Hematopoietic multipotent progenitor cell (in vitro differentiated cells): Measurements from ENCODE around the gene MFSD2B. TPM values are rescaled to one million over a fixed set of nuclear protein-coding genes. Genes with fewer than 3 reads are reported as not detected.
"Not testable (repeated sequence)": the region's sequence is repeated elsewhere in the genome, so short reads cannot be mapped to it uniquely, and the experiment has no call there.

Experiments
- DNase-seq, 3 donors: peaks; one replicate each; pipeline ENCODE4 v3.0.0-alpha.2; 2011 to 2015; ENCODE audit warnings: low read depth in 2 of 3, low spot score in 2 of 3
- total RNA-seq: library from RNA; depleted of rRNA; stranded (reverse); fragments of >200 nt; gene quantifications from one replicate; pipeline ENCODE4 v1.2.3, GENCODE V29; 2012

The MFSD2B gene
- total RNA-seq, 1 donor, result 4.8 TPM

DNA sequence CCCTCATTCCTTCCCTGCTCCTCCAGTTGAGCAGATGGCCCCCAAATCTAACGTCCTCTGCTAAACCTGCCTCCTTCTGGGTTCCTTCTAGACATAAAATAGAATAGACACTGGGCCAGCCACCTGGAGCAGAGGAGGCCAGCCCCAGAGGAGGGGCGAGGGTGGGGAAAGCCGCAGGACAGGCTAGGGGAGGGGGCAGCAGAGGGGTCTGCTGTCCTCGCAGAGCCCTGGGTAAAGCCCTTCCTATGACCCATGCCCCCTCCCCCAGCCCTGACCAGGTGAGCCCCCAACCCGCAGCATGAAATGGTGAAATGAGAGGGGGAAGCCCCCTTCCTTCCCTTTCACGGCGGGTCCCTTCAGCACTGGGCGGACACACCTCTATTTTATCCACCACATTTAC is 7.8 kb downstream of the MFSD2B start:
- no peak for DNase-seq

GRCh38 chr2:24018241-24018640 is 8.4 kb downstream of the MFSD2B start:
- no peak for DNase-seq

- no peak for DNase-seq
Measured at GRCh38 chr2:24019729-24020128, 9.8 kb downstream of the MFSD2B start.

DNA sequence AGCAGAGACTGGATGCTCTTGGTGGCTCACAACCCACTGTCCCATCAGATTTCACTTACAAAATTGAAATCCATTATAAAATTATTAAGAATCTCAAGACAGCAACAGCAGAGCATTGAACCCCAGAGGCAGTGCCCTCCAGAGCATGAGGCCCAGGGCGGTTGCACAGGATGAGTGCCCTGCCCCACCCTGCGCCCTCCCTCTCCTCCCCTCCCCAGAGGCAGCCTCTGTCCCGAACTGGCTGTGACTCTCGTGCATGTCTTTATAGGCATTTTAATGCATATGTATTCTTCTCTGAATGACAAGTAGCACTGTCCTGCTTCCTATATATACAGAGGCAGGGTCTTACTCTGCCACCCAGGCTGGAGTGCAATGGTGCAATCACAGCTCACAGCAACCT is 10.4 kb downstream of the MFSD2B start:
- DNase-seq, result no peak

GRCh38 chr2:24021122-24021998 is 11.5 kb downstream of the MFSD2B start:
- DNase-seq, result peak in 1 of 3 donors; percentile 18

GRCh38 chr2:24022324-24022974 is 12.6 kb downstream of the MFSD2B start:
- DNase-seq, result no peak

DNA sequence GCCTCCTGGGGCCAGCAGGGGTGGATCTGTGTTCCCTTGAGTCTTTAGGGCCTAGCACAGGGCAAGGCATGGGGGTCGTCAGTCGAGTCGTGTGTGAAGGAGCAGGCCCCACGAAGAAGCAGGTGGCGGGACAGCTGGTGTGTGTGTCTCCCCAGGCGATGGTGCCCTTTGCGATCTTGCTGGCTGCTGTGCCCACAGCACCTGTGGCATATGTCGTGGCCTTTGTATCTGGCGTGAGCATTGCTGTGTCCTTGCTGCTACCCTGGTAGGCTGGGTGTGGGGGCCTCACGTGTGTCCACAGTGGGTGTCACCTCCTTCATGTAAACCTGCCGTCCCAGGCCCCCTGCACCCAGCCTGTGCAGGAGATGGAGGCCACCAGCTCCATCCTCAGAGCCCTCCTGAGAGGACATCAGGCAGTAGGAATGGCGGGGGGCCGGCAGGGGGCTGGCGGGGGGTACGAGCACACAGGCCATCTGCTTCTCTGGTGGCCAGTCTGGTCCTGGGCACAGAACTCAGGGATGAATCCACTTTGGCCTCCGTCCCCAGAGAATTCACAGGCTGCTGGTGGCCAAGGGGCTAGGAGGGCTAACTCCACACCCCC is 13.2 kb downstream of the MFSD2B start:
- DNase-seq, result no peak

GRCh38 chr2:24024018-24024417 is 14.1 kb downstream of the MFSD2B start:
- no peak for DNase-seq

DNA sequence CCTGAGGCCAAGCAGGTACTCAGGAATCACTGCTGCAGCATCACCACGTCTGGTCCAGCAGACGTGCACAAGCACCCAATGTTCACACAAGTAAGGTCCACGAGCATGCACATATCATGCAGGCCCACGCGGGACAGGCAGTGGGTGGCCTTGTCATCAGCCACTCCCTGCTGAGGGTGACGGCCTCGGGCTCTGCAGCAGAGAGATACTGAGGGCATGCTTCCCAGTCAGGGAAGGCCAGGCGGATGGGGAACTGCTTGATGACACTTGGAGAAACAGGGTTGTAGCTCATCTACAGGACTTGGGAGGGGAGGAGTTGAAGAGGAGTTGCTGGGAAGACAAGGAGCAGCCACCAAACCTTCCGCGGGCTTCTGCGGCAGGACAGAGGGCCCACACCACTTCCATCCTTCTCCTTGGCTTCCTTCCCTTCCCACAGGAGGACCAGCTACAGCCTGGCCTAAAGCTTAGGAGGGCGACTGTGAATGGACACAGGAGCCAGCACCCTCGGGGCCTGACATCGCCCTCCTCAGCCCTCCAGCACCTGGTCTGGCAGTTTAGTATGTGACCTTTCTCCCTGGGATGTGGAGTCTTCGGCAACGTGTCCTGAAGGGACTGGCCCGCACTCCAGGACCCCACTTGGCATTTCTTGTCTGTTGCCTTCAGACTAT is 15.2 kb downstream of the MFSD2B start:
- DNase-seq, result no peak

DNA sequence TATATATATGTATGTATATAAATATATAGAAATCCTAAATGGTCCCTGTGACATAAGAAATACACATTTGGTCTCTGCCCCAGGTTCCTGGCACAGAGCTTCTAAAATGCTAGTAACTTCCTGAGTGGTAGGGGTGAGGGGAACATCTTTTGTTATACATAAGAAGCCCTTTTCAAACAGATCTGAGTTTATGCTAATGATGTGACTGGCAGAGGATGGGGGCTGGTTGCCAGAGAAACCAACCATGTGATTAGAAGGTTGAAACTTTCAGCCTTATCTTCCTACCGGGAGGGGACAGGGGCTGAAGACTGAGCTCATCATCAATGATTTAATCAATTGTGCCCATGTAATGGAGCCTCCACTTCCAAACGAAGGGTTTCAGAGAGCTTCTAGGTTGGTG is 16.3 kb downstream of the MFSD2B start:
- no peak for DNase-seq

GRCh38 chr2:24038786-24039499 is 29.1 kb downstream of the MFSD2B start:
- DNase-seq, result no peak

DNA sequence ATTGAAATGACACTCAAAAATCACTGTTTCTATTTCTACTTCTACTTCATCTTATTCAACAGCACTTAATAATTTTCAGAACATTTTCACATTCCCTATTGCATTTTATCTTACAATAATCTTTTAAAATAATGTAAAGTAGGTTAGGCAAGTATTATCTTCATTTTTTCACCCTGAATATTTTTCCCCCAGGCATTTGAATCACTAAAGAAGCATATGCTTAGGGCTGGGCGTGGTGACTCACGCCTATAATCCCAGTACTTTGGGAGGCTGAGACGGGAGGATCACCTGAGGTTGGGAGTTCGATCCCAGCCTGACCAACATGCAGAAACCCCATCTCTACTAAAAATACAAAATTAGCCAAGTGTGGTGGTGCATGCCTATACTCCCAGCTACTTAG is 30.6 kb downstream of the MFSD2B start:
- DNase-seq, result no peak

DNA sequence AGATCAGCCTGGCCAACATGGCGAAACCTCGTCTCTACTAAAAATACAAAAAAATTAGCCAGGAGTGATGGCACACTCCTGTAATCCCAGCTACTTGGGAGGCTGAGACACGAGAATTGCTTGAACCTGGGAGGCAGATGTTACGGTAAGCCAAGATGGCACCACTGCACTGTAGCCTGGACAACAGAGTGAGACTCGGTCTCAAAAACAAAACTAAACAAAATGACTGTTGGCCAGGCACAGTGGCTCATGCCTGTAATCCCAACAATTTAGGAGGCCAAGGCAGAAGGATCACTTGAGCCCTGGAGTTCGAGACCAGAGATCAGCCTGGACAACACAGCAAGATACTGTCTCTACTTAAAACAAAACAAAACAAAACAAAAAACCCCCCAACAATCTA is 33.2 kb downstream of the MFSD2B start:
- not testable (repeated sequence) for DNase-seq

- no peak for DNase-seq
Measured at GRCh38 chr2:24045511-24046508, 35.9 kb downstream of the MFSD2B start.

GRCh38 chr2:24046599-24046929 is 36.7 kb downstream of the MFSD2B start:
- no peak for DNase-seq

DNA sequence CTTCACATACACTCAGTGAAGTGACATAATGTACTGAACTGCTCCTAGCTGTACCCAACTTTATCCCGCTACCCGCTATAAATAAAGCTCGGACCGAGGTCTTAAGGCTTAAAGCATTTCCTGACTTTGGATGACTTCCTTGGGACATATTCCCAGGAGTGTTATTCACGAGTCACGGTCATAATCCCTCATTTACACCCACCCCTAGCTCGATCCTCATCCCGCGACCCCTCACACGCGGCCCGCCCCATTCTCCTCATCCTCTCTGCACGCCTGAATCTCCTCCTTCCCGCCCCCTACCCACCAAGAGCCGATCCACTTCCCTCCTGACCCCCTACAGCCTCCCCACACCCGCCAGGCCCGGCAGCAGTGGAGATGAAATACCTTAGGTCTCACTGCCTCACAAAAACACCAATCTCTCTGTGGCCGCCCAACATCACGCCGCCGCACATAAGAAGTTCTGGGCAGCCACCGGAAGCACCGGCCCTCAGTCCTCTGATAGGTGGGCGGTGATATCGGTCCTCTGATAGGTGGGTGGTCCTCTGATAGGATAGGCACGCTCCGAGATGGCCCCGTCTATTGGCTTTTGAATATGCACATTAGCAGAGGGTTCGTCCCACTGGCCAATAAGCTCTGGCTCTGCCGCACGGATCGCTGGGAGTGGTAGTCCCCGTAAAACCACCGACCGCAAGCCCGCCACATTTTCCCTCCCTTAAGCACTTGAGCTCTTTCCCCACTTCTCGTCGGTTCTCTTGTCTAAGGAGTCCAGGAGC is 37.2 kb downstream of the MFSD2B start, which contains the start of gene WDCP:
WDCP (minus strand) TSS at position 462 of the 773 bp plus-strand sequence. CDS start 7,897 bp downstream, outside the sequence.
- peak; percentile 72 to 98 (median 97) for DNase-seq

DNA sequence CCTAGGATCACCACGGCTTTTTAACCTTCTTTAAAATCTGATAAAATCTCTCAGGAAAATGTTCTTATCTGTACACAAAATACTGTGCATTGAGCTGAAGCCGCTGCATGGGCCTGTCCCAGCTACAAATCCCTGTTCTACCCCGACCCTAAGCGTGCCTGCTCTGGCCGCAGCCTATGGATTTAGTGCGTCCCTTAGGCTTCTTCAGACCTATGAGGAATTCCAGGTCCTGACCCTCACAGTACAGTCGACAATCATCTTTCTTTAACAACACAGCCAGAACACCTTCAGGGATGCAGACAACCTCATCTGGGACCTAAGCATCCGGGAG is 37.8 kb downstream of the MFSD2B start:
- no peak for DNase-seq

- peak in 1 of 3 donors; percentile 6 for DNase-seq
Measured at GRCh38 chr2:24048769-24049484, 39.0 kb downstream of the MFSD2B start.
